Heart left ventricle (tissue), 16 donors: ENCODE measurements around the gene XPNPEP3. TPM values are rescaled to one million over a fixed set of nuclear protein-coding genes. Genes with fewer than 3 reads are reported as not detected.

ENCODE experiments used
- ATAC-seq, 4 donors: fragments of 200-7000 bp; cut with Tn5 transposase; one replicate each; pipeline ENCODE4 v1.9.1; 2020 to 2022; ENCODE audit warnings: moderate library complexity in 4 of 4, mild to moderate bottlenecking in 3 of 4, moderate number of reproducible peaks in 1 of 4
- DNase-seq, 5 donors: peaks; one replicate each; pipeline ENCODE4 v3.0.0-alpha.2; 2020
- H3K27ac ChIP-seq, 12 donors: fragments of 200-600 bp; sonication (generic) in 4 of 12; one replicate each; pipeline versions ENCODE4 v1.5.0 to v1.8.0; 2016 to 2022; ENCODE audit warnings: mild to moderate bottlenecking in 2 of 12
- H3K27me3 ChIP-seq, 9 donors: fragments of 200-600 bp; sonication (generic) in 2 of 9; one replicate each; pipeline versions ENCODE4 v1.5.1 to v1.8.0; 2016 to 2022; ENCODE audit warnings: mild to moderate bottlenecking in 3 of 9
- H3K36me3 ChIP-seq, 9 donors: fragments of 200-600 bp; sonication (generic) in 2 of 9; one replicate each; pipeline versions ENCODE4 v1.5.0 to v1.8.0; 2018 to 2022; ENCODE audit warnings: mild to moderate bottlenecking in 2 of 9
- H3K4me1 ChIP-seq, 12 donors: fragments of 200-600 bp; sonication (generic) in 4 of 12; one replicate each; pipeline versions ENCODE4 v1.5.0 to v1.8.0; 2016 to 2022; ENCODE audit warnings: mild to moderate bottlenecking in 3 of 12
- H3K4me3 ChIP-seq, 12 donors: fragments of 200-600 bp; sonication (generic) in 4 of 12; one replicate each; pipeline versions ENCODE4 v1.5.0 to v1.8.0; 2017 to 2022; ENCODE audit warnings: mild to moderate bottlenecking in 9 of 12, moderate library complexity in 4 of 12
- H3K9me3 ChIP-seq, 12 donors: fragments of 200-600 bp; sonication (generic) in 4 of 12; one replicate each; pipeline versions ENCODE4 v1.5.0 to v1.8.0; 2016 to 2022; ENCODE audit warnings: mild to moderate bottlenecking in 1 of 12
- POLR2A ChIP-seq, 2 donors: fragments of 450-650 bp; IDR thresholded peaks; one replicate each; pipeline ENCODE4 v1.6.1; 2017; ENCODE audit warnings: antibody characterized with exemption in 2 of 2, mild to moderate bottlenecking in 2 of 2, moderate library complexity in 2 of 2
- WGBS, 4 donors: extraction: QIAGEN DNeasy Blood & Tissue Kit in 2 of 4; methylation state at CpG; one replicate each; pipeline versions ENCODE4 v1.1.5 to v1.1.7; 2013 to 2018; 5-methylcytosine and 5-hydroxymethylcytosine counted together
- intact Hi-C, 10 donors: fragments of 100-400 bp; cut with DNase I; formaldehyde crosslinking; loops; one replicate each; pipeline versions ENCODE4 v1.11.1 to v1.14.2; 2022
- long read RNA-seq, 3 donors: library from polyadenylated mRNA; unstranded; transcript quantifications; one replicate each; pipeline ENCODE4 v2.0.0, GENCODE V29; 2020 to 2021
- polyA plus RNA-seq, 2 donors: library from polyadenylated mRNA; stranded (reverse); fragments of 200-250 nt; gene quantifications; one replicate each; pipeline ENCODE4 v1.2.3, GENCODE V29; 2013
- total RNA-seq, 9 donors: library from RNA; depleted of rRNA in 2 of 9; stranded (reverse); fragments of >200 nt in 2 of 9; fragmentation: NEBNext Ultra II Directional in 3 of 9; extraction: Animal tissue kit (Norgen Biotek cat#: 25700) in 3 of 9; gene quantifications; one replicate each; pipeline versions ENCODE4 v1.1.0 to v1.2.4, GENCODE V29; 2016 to 2023
- TF ChIP-seq, protein P1 (sequence below), 12 donors: fragments of 200-600 bp; sonication (generic) in 4 of 12; IDR thresholded peaks; one replicate each; pipeline versions ENCODE4 v1.5.0 to v1.8.0; 2018 to 2022; ENCODE audit warnings: antibody characterized with exemption in 12 of 12, mild to moderate bottlenecking in 5 of 12
- donor health status: ischemic (EF 13 %, LVEDD 7.1; RV severe dilation, severe dysfunction).
- donor health status: healthy with polysubstance abuse.
- donor health status: DM: no; HTN: yes; CAD: no.
- donor health status: DM: no; HTN: no; CAD: no.
- donor health status: ischemic (EF 25% LVEDD 6.9; RV normal size, moderate dysfunction).
- donor health status: ischemic (EF 25% LVEDD 5.7; RV mildly dilated, moderate dysfunction).
- donor health status: healthy.
- donor health status: DM: yes; HTN: yes; CAD: no.
- donor health status: ischemic (EF 35%, LVEDD 5.7; RV mildly dilated, moderate dysfunction).
- donor health status: nonischemic (EF 11% LVEDD 7.7; RV severe dilation, severe dysfunction).
- donor health status: DM: yes; HTN: yes; CAD: no.
- donor health status: PGD.
- donor health status: ischemic (EF 29% LVEDD 5.4; RV normal size, mild dysfunction).
- donor health status: nonischemic (EF 23%, LVEDD 6.1; RV moderate dilation, normal function).

XPNPEP3 gene
- 10 to 100 TPM; 14.8 to 37.9 (median 23.0) TPM for total RNA-seq
- 1 to 10 TPM; 5.1 to 6.8 TPM for polyA plus RNA-seq
- long read RNA-seq, donor 1, full-length matches to known transcripts, result 13 of 25 reads
- long read RNA-seq, donor 1, partial matches to known transcripts, result 11 of 25 reads
- long read RNA-seq, donor 1, other reads (novel, unspliced or antisense), result 1 of 25 reads
- long read RNA-seq, donor 2, full-length matches to known transcripts, result 38 of 49 reads
- long read RNA-seq, donor 2, partial matches to known transcripts, result 4 of 49 reads
- long read RNA-seq, donor 2, other reads (novel, unspliced or antisense), result 7 of 49 reads
- long read RNA-seq, donor 3, full-length matches to known transcripts, result 7 of 14 reads
- long read RNA-seq, donor 3, partial matches to known transcripts, result 3 of 14 reads
- long read RNA-seq, donor 3, other reads (novel, unspliced or antisense), result 4 of 14 reads

GRCh38 chr22:40856513-40857308 is at the start of gene XPNPEP3, which contains the start of gene ST13:
Gene XPNPEP3 (plus strand): TSS chr22:40857148. CDS start chr22:40857182, 34 bp downstream.
Gene ST13 (minus strand): TSS chr22:40856639. CDS start chr22:40856540, 99 bp downstream.
- Histone ChIP-seq H3K4me3 (peak within 1 kb of the TSS; percentile 60 to 98 (median 86)), H3K27ac (peak within 1 kb of the TSS; percentile 94 to 99 (median 97)), H3K27me3 (no peaks in the 10 kb centered on the region), H3K9me3 (no peaks in the 10 kb centered on the region), H3K4me1 (peaks cover 4 to 55% (median 43%) of the 10 kb centered on the region in 12 donors), H3K36me3 (peaks cover 0 to 16% (median 12%) of the 10 kb centered on the region in 9 donors)
- DNase-seq (peak; percentile 98 to 99 (median 98)), ATAC-seq (peak; percentile 97 to 99 (median 99))
- peak in 1 of 2 donors; percentile 76 for TF ChIP-seq POLR2A (IDR thresholded peaks at IDR 0.05)
- TF ChIP-seq, protein P1, sequence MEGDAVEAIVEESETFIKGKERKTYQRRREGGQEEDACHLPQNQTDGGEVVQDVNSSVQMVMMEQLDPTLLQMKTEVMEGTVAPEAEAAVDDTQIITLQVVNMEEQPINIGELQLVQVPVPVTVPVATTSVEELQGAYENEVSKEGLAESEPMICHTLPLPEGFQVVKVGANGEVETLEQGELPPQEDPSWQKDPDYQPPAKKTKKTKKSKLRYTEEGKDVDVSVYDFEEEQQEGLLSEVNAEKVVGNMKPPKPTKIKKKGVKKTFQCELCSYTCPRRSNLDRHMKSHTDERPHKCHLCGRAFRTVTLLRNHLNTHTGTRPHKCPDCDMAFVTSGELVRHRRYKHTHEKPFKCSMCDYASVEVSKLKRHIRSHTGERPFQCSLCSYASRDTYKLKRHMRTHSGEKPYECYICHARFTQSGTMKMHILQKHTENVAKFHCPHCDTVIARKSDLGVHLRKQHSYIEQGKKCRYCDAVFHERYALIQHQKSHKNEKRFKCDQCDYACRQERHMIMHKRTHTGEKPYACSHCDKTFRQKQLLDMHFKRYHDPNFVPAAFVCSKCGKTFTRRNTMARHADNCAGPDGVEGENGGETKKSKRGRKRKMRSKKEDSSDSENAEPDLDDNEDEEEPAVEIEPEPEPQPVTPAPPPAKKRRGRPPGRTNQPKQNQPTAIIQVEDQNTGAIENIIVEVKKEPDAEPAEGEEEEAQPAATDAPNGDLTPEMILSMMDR (IDR thresholded peaks at IDR 0.05), result peak in 8 of 12 donors; percentile 5 to 43 (median 22)
- intact Hi-C loops, result loop anchor here in 2 of 10 donors (2.0 kb wide), 1 partner anchor 38 kb away; the partner anchor contains the start of gene SLC25A17 (in 2 of the 2)
- WGBS, 4 donors, result 0 to 1% (median 1%) methylated on average over 51 to 63 of the region's 63 CpGs

DNA sequence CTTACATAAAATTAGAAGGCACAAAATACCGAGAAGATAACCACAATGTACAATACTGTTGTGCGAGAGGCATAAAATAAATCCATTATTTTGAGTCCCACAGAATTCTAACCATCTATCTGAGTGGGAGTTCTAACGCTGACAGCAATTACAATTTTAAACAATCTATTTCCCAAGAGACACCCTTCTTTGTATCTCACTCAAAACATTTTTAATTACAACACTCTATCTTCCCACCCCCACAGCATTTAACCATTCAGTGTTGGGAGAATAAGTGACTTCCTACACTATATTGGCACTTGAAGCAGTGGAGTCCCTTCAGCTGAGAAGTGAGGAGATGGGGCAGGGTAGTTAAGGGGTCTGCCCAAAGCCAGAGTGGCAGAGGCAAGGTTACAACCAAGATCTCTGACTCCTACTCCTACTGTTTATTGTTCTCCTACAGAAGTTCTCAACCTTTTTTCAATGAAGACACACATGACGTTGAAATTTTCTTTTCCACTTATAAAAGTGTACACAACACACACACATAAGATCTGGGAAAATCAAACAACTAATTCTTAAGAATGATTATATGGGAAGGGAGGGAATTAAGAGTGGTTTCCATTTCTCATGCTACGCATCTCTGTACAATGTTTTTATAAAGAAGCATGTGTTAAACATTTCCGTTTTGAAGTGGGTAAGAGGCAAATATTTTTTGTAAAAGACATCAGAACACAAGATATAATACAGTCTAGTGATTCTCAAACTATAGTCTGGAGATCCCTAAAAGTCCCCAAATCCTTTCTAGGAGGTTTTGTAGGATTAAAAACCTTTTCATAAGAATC is 48.7 kb upstream of the XPNPEP3 start:
- no peaks in the 10 kb centered on the region for H3K27me3 ChIP-seq
- 65 to 72% (median 68%) methylated on average over 6 of the region's 6 CpGs for WGBS, 4 donors
- TF ChIP-seq, protein P1 (IDR thresholded peaks at IDR 0.05), result no peak
- TF ChIP-seq POLR2A (IDR thresholded peaks at IDR 0.05), result no peak
- peaks cover 0 to 5% (median 0%) of the 10 kb centered on the region in 12 donors for H3K4me1 ChIP-seq
- ATAC-seq, result no peak
- H3K9me3 ChIP-seq, result no peaks in the 10 kb centered on the region
- intact Hi-C loops, result no loop called here
- H3K36me3 ChIP-seq, result peaks cover 0 to 7% (median 0%) of the 10 kb centered on the region in 9 donors
- DNase-seq, result no peak
- H3K27ac ChIP-seq, result no peak overlapping the region
- H3K4me3 ChIP-seq, result no peak overlapping the region

GRCh38 chr22:40813912-40814315 is 43.0 kb upstream of the XPNPEP3 start:
- Histone ChIP-seq H3K36me3 (peaks cover 0 to 11% (median 0%) of the 10 kb centered on the region in 9 donors), H3K4me3 (no peak overlapping the region), H3K9me3 (no peaks in the 10 kb centered on the region), H3K27me3 (no peaks in the 10 kb centered on the region), H3K27ac (no peak overlapping the region), H3K4me1 (peaks cover 0 to 20% (median 12%) of the 10 kb centered on the region in 12 donors)
- TF ChIP-seq POLR2A (IDR thresholded peaks at IDR 0.05), result no peak
- TF ChIP-seq, protein P1 (IDR thresholded peaks at IDR 0.05), result no peak
- no peak for ATAC-seq
- intact Hi-C loops, result no loop called here
- no peak for DNase-seq
